Measurements from ENCODE around the gene LRRC53.

DNA sequence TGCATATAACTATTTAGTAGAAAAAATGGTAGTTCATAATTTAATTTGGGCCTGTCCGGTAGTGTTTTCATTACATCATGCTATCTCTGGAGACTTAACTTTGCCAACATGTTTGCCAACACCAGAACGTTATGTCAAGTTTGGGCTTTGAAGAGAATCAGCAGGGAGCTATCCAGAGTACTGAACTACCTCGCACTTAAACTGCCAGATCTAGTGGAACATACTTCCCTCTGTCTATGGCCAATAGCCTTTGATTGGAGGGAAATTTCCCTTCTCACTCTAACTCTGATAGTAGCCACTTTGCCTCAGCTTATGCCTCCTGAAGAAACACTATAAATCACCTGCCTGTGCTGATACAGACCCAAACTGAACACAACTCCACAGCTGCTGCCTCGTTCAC lies 10.0 kb downstream of the LRRC53 start:
- no peak for TF ChIP-seq TGIF2 (CRISPR knock-in tag; IDR thresholded peaks at IDR 0.05)
- TF ChIP-seq, protein P1, sequence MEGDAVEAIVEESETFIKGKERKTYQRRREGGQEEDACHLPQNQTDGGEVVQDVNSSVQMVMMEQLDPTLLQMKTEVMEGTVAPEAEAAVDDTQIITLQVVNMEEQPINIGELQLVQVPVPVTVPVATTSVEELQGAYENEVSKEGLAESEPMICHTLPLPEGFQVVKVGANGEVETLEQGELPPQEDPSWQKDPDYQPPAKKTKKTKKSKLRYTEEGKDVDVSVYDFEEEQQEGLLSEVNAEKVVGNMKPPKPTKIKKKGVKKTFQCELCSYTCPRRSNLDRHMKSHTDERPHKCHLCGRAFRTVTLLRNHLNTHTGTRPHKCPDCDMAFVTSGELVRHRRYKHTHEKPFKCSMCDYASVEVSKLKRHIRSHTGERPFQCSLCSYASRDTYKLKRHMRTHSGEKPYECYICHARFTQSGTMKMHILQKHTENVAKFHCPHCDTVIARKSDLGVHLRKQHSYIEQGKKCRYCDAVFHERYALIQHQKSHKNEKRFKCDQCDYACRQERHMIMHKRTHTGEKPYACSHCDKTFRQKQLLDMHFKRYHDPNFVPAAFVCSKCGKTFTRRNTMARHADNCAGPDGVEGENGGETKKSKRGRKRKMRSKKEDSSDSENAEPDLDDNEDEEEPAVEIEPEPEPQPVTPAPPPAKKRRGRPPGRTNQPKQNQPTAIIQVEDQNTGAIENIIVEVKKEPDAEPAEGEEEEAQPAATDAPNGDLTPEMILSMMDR (IDR thresholded peaks at IDR 0.05 in 2 of 3, conservative IDR thresholded peaks at IDR 0.05 in 1 of 3; ENCODE audit: insufficient read depth in 2 of 3, low read depth in 1 of 3, low read length in 3 of 3): no peak
- no peak for TF ChIP-seq BHLHE40 (IDR thresholded peaks at IDR 0.05; ENCODE audit: low read length)
- TF ChIP-seq ZNF23 (CRISPR knock-in tag; IDR thresholded peaks at IDR 0.05): no peak
- TF ChIP-seq DNMT1 (IDR thresholded peaks at IDR 0.05): no peak
- TF ChIP-seq NFXL1 (CRISPR knock-in tag; IDR thresholded peaks at IDR 0.05): no peak
- no peak for TF ChIP-seq SMARCC2 (IDR thresholded peaks at IDR 0.05; ENCODE audit: low read depth)
- TF ChIP-seq MXI1 (IDR thresholded peaks at IDR 0.05; ENCODE audit: low read depth, low read length): no peak
- no peak for TF ChIP-seq ARID2 (IDR thresholded peaks at IDR 0.05)
- no peak for TF ChIP-seq ZC3H11A (IDR thresholded peaks at IDR 0.05; ENCODE audit: low read depth, low read length)
